Loucy (cell line): ENCODE data around the gene DALRD3.

Experiments used
- H2AFZ ChIP-seq: fragments of 200-600 bp; sonication (generic); 2 replicates; pipeline ENCODE4 v1.6.0; 2016; ENCODE audit warnings: antibody characterized with exemption, mild to moderate bottlenecking, low read length, moderate library complexity
- H3F3A ChIP-seq: fragments of 200-600 bp; 2 replicates; pipeline ENCODE4 v1.6.0; 2016; ENCODE audit warnings: antibody characterized with exemption, low read depth, mild to moderate bottlenecking
- H3K27me3 ChIP-seq: fragments of 200-600 bp; sonication (generic); 2 replicates; pipeline ENCODE4 v1.6.1; 2014; ENCODE audit warnings: low read length, mild to moderate bottlenecking; ENCODE audit not compliant: insufficient read depth, poor library complexity, severe bottlenecking
- H3K36me3 ChIP-seq: fragments of 200-600 bp; sonication (generic); 2 replicates; pipeline ENCODE4 v1.6.1; 2016; ENCODE audit warnings: low read length; ENCODE audit not compliant: insufficient read depth
- H3K4me1 ChIP-seq: fragments of 200-600 bp; sonication (generic); 2 replicates; pipeline ENCODE4 v1.5.1; 2014; ENCODE audit warnings: low read length, mild to moderate bottlenecking; ENCODE audit not compliant: insufficient read depth, poor library complexity, severe bottlenecking
- H3K4me2 ChIP-seq: fragments of 200-600 bp; sonication (generic); 2 replicates; pipeline ENCODE4 v1.6.0; 2014; ENCODE audit warnings: antibody characterized with exemption, low read length, low read depth, mild to moderate bottlenecking; ENCODE audit not compliant: poor library complexity, severe bottlenecking
- H3K4me3 ChIP-seq: fragments of 200-600 bp; sonication (generic); 2 replicates; pipeline ENCODE4 v1.5.1; 2014; ENCODE audit warnings: low read length, mild to moderate bottlenecking, mixed read lengths; ENCODE audit not compliant: poor library complexity, severe bottlenecking
- H3K79me2 ChIP-seq: fragments of 200-600 bp; sonication (generic); 2 replicates; pipeline ENCODE4 v1.6.1; 2014; ENCODE audit warnings: low read length; ENCODE audit not compliant: insufficient read depth
- H3K9ac ChIP-seq: fragments of 200-600 bp; sonication (generic); 2 replicates; pipeline ENCODE4 v1.6.0; 2014; ENCODE audit warnings: mild to moderate bottlenecking, low read depth, low read length, moderate library complexity; ENCODE audit not compliant: poor library complexity, severe bottlenecking
- H3K9me2 ChIP-seq: fragments of 200-600 bp; sonication (generic); replicated peaks from 2 replicates; pipeline ENCODE4 v1.6.1; 2016; ENCODE audit warnings: low read depth, low read length, mixed read lengths
- H3K9me3 ChIP-seq: fragments of 200-600 bp; sonication (generic); 2 replicates; pipeline ENCODE4 v1.6.1; 2014; ENCODE audit warnings: mild to moderate bottlenecking, antibody characterized with exemption, low read length, low read depth; ENCODE audit not compliant: insufficient read depth
- H4K20me1 ChIP-seq: fragments of 200-600 bp; sonication (generic); 2 replicates; pipeline ENCODE4 v1.6.0; 2014; ENCODE audit warnings: antibody characterized with exemption, low read length, mild to moderate bottlenecking; ENCODE audit not compliant: insufficient read depth, poor library complexity, severe bottlenecking
- CTCF ChIP-seq: fragments of 200-600 bp; sonication (generic); conservative IDR thresholded peaks from 2 replicates; pipeline ENCODE4 v1.5.1; 2014; ENCODE audit warnings: mild to moderate bottlenecking, antibody characterized with exemption, low read length
- EZH2phosphoT487 ChIP-seq: fragments of 200-600 bp; IDR thresholded peaks from 2 replicates; pipeline ENCODE4 v1.6.1; 2018; ENCODE audit warnings: antibody characterized with exemption, mild to moderate bottlenecking, moderate library complexity, borderline replicate concordance

The DALRD3 gene

DNA sequence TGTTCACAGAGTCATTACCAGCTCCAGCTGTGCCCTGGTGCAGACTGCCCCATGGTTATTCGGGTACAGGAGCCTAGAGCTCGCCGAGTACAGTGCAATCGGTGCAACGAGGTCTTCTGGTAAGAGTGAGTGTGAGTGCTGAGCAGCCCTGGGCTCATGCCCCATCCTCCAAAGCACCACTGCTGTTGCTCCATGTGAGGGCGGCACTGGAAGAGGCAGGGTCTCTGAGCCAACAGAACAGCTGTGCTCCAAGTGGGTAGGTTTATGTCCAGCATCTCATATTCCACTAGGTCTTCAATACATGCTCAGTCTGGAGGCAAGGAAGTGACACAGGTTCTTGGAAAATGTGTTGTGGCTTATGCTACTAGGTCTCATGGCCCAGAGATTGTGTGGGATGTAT, 47.8 kb downstream of the DALRD3 start:
- Histone ChIP-seq H2AFZ (no peak overlapping the region), H4K20me1 (no peaks in the 10 kb centered on the region), H3K4me1 (no peaks in the 10 kb centered on the region), H3K27me3 (no peaks in the 10 kb centered on the region), H3K4me3 (no peak overlapping the region), H3K9me3 (no peaks in the 10 kb centered on the region), H3K9me2 (no peaks in the 10 kb centered on the region), H3F3A (no peaks in the 10 kb centered on the region), H3K4me2 (no peak overlapping the region), H3K9ac (no peak overlapping the region), H3K36me3 (peaks cover 85% of the 10 kb centered on the region; the same call in 1 of the 2 replicates), H3K79me2 (no peaks in the 10 kb centered on the region)
- no peak for TF ChIP-seq CTCF
- no peak for TF ChIP-seq EZH2phosphoT487

- Histone ChIP-seq H3K4me3 (no peak overlapping the region), H3K79me2 (no peaks in the 10 kb centered on the region), H3K4me1 (no peaks in the 10 kb centered on the region), H3K4me2 (no peak overlapping the region), H3K27me3 (no peaks in the 10 kb centered on the region), H3K36me3 (peaks cover 74% of the 10 kb centered on the region; the same call in 1 of the 2 replicates), H3K9ac (no peak overlapping the region), H4K20me1 (no peaks in the 10 kb centered on the region), H3F3A (no peaks in the 10 kb centered on the region), H2AFZ (no peak overlapping the region), H3K9me3 (no peaks in the 10 kb centered on the region), H3K9me2 (no peaks in the 10 kb centered on the region)
- no peak for TF ChIP-seq EZH2phosphoT487
- TF ChIP-seq CTCF, result no peak
Measured at GRCh38 chr3:48966876-48967361, 51.5 kb downstream of the DALRD3 start.

DNA sequence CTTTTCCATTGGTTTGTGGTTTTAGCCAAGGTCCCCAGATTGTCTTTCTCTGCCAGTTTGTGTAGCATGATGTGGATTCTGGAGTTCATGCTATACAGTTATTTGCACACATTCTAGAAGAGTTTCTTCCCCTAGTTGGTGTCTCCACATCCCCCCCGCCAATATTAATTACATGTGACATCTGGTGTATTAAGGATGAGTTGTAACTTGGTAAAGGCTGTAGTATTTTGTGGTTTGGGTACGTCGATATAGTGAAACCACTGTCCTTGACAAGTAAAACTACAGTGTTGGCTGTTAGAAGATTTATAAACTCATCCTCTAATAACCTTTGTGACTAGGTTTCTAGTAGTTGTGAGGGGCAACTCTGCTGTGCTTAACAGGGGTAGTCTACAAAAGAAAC, 52.0 kb downstream of the DALRD3 start:
- Histone ChIP-seq H3K4me2 (no peak overlapping the region), H3F3A (no peaks in the 10 kb centered on the region), H3K36me3 (peaks cover 68% of the 10 kb centered on the region; the same call in 1 of the 2 replicates), H3K9me3 (no peaks in the 10 kb centered on the region), H3K9me2 (no peaks in the 10 kb centered on the region), H2AFZ (no peak overlapping the region), H3K4me3 (no peak overlapping the region), H3K27me3 (no peaks in the 10 kb centered on the region), H3K4me1 (no peaks in the 10 kb centered on the region), H3K79me2 (no peaks in the 10 kb centered on the region), H3K9ac (no peak overlapping the region), H4K20me1 (no peaks in the 10 kb centered on the region)
- TF ChIP-seq EZH2phosphoT487, result no peak
